Measurements from ENCODE around the gene DNAH6.
"Not testable (repeated sequence)": the region's sequence is repeated elsewhere in the genome, so short reads cannot be mapped to it uniquely, and the experiment has no call there.

The DNAH6 gene

GRCh38 chr2:84847326-84848050, 331.2 kb downstream of the DNAH6 start:
- no peak for DNase-seq

- DNase-seq: no peak
Measured at GRCh38 chr2:84849271-84849952, 333.1 kb downstream of the DNAH6 start.

- DNase-seq: no peak
Measured at GRCh38 chr2:84850471-84850870, 334.2 kb downstream of the DNAH6 start.

GRCh38 chr2:84851876-84852275, 335.6 kb downstream of the DNAH6 start:
- DNase-seq: no peak

GRCh38 chr2:84854850-84855249, 338.6 kb downstream of the DNAH6 start:
- DNase-seq: no peak

- DNase-seq: no peak
Measured at GRCh38 chr2:84855731-84856130, 339.4 kb downstream of the DNAH6 start.

- DNase-seq: no peak
Measured at GRCh38 chr2:84856787-84857186, 340.5 kb downstream of the DNAH6 start.

GRCh38 chr2:84857566-84857965, 341.3 kb downstream of the DNAH6 start:
- DNase-seq: no peak

- no peak for DNase-seq
Measured at GRCh38 chr2:84858123-84858522, 341.8 kb downstream of the DNAH6 start.

- no peak for DNase-seq
Measured at GRCh38 chr2:84858937-84859336, 342.6 kb downstream of the DNAH6 start.

GRCh38 chr2:84861539-84861938, 345.2 kb downstream of the DNAH6 start:
- no peak for DNase-seq

GRCh38 chr2:84862006-84862405, 345.7 kb downstream of the DNAH6 start:
- no peak for DNase-seq

GRCh38 chr2:84865181-84865783, 349.0 kb downstream of the DNAH6 start:
- DNase-seq: no peak

GRCh38 chr2:84866122-84866521, 349.8 kb downstream of the DNAH6 start:
- no peak for DNase-seq

- DNase-seq: not testable (repeated sequence)
Measured at GRCh38 chr2:84868327-84868726, 352.0 kb downstream of the DNAH6 start.
